Upper lobe of left lung (tissue), 4 donors: ENCODE measurements around the gene TCL1A.

Source experiments
- CTCF ChIP-seq, 6 experiments: fragments of 450-650 bp in 4 of 6; fragments of 200-600 bp in 2 of 6; sonication (generic) in 2 of 6; IDR thresholded peaks; one replicate each; pipeline ENCODE4 v1.5.1; 2016 to 2019; ENCODE audit warnings: antibody characterized with exemption in 6 of 6
- POLR2AphosphoS5 ChIP-seq, 2 donors: sonication (generic); formaldehyde crosslinking; IDR thresholded peaks; one replicate each; pipeline ENCODE4 v1.5.1; 2017; ENCODE audit warnings: antibody characterized with exemption in 2 of 2

- TF ChIP-seq CTCF (IDR thresholded peaks at IDR 0.05) (no peak), POLR2AphosphoS5 (IDR thresholded peaks at IDR 0.05) (no peak)
Measured at GRCh38 chr14:95679148-95679815, 34.6 kb downstream of the TCL1A start.
